Right lobe of liver (tissue), 6 donors: ENCODE data around the gene UBE2S. TPM values are rescaled to one million over a fixed set of nuclear protein-coding genes. Genes with fewer than 3 reads are reported as not detected.

Experiments used
- ATAC-seq, 4 donors: fragments of 200-7000 bp; cut with Tn5 transposase; one replicate each; pipeline ENCODE4 v1.9.1; 2020; ENCODE audit warnings: mild to moderate bottlenecking in 4 of 4, moderate library complexity in 4 of 4
- DNase-seq, 3 donors: peaks; one replicate each; pipeline ENCODE4 v3.0.0-alpha.2; 2020
- H3K27ac ChIP-seq, 3 donors: fragments of 200-600 bp; one replicate each; pipeline ENCODE4 v1.8.0; 2022
- H3K27me3 ChIP-seq, 2 donors: fragments of 200-600 bp; one replicate each; pipeline ENCODE4 v1.8.0; 2022
- H3K36me3 ChIP-seq, 4 donors: fragments of 200-600 bp; sonication (generic) in 1 of 4; one replicate each; pipeline versions ENCODE4 v1.5.1 to v1.8.0; 2017 to 2022; ENCODE audit warnings: control low read depth in 1 of 4
- H3K4me1 ChIP-seq, 4 donors: fragments of 200-600 bp; sonication (generic) in 1 of 4; one replicate each; pipeline versions ENCODE4 v1.5.1 to v1.8.0; 2017 to 2022; ENCODE audit warnings: control low read depth in 1 of 4
- H3K4me3 ChIP-seq, 3 donors: fragments of 200-600 bp; one replicate each; pipeline ENCODE4 v1.8.0; 2022
- H3K9me3 ChIP-seq, 4 donors: fragments of 200-600 bp; sonication (generic) in 1 of 4; one replicate each; pipeline versions ENCODE4 v1.5.1 to v1.8.0; 2017 to 2022; ENCODE audit warnings: control low read depth in 1 of 4
- POLR2A ChIP-seq: fragments of 450-650 bp; IDR thresholded peaks from one replicate; pipeline ENCODE4 v1.6.1; 2017; ENCODE audit warnings: antibody characterized with exemption, mild to moderate bottlenecking
- WGBS: methylation state at CpG from one replicate; pipeline ENCODE4 v1.1.6; 2018; ENCODE audit warnings: low coverage, low lambda C conversion rate; ENCODE audit not compliant: insufficient coverage; ENCODE audit errors: missing lambda C conversion rate; 5-methylcytosine and 5-hydroxymethylcytosine counted together
- intact Hi-C, 2 donors: fragments of 100-400 bp; cut with DNase I; formaldehyde crosslinking; loops; one replicate each; pipeline versions ENCODE4 v1.11.2 to v1.14.1; 2022
- total RNA-seq, 6 experiments: library from RNA; depleted of rRNA in 2 of 6; stranded (reverse); fragments of >200 nt in 2 of 6; fragmentation: NEBNext Ultra II Directional in 3 of 6; extraction: Animal tissue kit (Norgen Biotek cat#: 25700) in 3 of 6; gene quantifications; one replicate each; pipeline versions ENCODE4 v1.1.0 to v1.2.4, GENCODE V29; 2016 to 2023
- TF ChIP-seq, protein P1 (sequence below), 4 donors: fragments of 200-600 bp in 3 of 4; fragments of 450-650 bp in 1 of 4; IDR thresholded peaks; one replicate each; pipeline versions ENCODE4 v1.5.1 to v1.8.0; 2016 to 2022; ENCODE audit warnings: antibody characterized with exemption in 4 of 4, mild to moderate bottlenecking in 2 of 4
- donor health status: DM: no; HTN: yes; CAD: no.
- donor health status: DM: no; HTN: no; CAD: no.
- donor health status: DM: no; HTN: no; CAD: no.
- donor health status: DM: no; HTN: yes; CAD: no.
- donor health status: DM: no; HTN: yes; CAD: no.

The UBE2S gene
- total RNA-seq, 6 experiments from 2014 or later, result 4.3 to 16.4 (median 9.1) TPM

DNA sequence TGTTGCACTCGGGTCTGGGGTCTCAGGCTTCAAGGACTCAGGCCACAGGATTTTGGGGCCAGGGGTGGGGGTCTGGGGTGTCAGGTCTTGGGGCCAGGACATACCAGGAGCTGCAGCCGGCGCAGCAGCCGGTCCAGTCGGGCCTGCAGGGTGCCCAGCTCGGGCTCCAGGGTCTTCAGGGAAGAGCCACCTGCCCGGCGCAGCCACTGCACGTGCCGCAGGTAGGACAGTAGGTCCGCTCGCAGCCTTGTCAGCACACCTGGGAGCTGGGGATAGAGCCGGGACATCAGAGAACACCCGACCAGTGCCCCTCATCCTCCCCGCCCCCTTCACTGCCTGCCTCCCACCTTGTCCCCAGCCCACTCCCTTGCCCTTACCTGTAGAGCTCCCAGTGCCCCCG lies 39.5 kb downstream of the UBE2S start:
- Histone ChIP-seq H3K27ac (no peak overlapping the region), H3K4me3 (no peak overlapping the region), H3K4me1 (no peaks in the 10 kb centered on the region), H3K36me3 (no peaks in the 10 kb centered on the region), H3K27me3 (peaks cover 0 to 15% of the 10 kb centered on the region in 2 donors), H3K9me3 (no peaks in the 10 kb centered on the region)
- DNase-seq (no peak), ATAC-seq (no peak)
- no CpG with 5 or more reads among the region's 16 CpGs for WGBS
- intact Hi-C loops, result no loop called here
- TF ChIP-seq, protein P1, sequence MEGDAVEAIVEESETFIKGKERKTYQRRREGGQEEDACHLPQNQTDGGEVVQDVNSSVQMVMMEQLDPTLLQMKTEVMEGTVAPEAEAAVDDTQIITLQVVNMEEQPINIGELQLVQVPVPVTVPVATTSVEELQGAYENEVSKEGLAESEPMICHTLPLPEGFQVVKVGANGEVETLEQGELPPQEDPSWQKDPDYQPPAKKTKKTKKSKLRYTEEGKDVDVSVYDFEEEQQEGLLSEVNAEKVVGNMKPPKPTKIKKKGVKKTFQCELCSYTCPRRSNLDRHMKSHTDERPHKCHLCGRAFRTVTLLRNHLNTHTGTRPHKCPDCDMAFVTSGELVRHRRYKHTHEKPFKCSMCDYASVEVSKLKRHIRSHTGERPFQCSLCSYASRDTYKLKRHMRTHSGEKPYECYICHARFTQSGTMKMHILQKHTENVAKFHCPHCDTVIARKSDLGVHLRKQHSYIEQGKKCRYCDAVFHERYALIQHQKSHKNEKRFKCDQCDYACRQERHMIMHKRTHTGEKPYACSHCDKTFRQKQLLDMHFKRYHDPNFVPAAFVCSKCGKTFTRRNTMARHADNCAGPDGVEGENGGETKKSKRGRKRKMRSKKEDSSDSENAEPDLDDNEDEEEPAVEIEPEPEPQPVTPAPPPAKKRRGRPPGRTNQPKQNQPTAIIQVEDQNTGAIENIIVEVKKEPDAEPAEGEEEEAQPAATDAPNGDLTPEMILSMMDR (IDR thresholded peaks at IDR 0.05), result no peak
- TF ChIP-seq POLR2A, result no peak

GRCh38 chr19:55366790-55367189 lies 40.8 kb downstream of the UBE2S start:
- 92% methylated on average over 2 of the region's 3 CpGs for WGBS

GRCh38 chr19:55365964-55366363 lies 41.6 kb downstream of the UBE2S start:
- H3K36me3 ChIP-seq, result no peaks in the 10 kb centered on the region
- ATAC-seq (no peak), DNase-seq (no peak)
- TF ChIP-seq, protein P1 (IDR thresholded peaks at IDR 0.05), result no peak
- no peak for TF ChIP-seq POLR2A
- intact Hi-C loops, result no loop called here
- H3K27me3 ChIP-seq, result peaks cover 0 to 5% of the 10 kb centered on the region in 2 donors
- no peaks in the 10 kb centered on the region for H3K9me3 ChIP-seq
- H3K4me1 ChIP-seq, result no peaks in the 10 kb centered on the region
- no peak overlapping the region for H3K4me3 ChIP-seq
- WGBS, result 89% methylated on average over 3 of the region's 19 CpGs
- H3K27ac ChIP-seq, result no peak overlapping the region

More at GRCh38 chr19:55366790-55367189, 40.8 kb downstream of the UBE2S start:
- no peaks in the 10 kb centered on the region for H3K9me3 ChIP-seq
- H3K36me3 ChIP-seq, result no peaks in the 10 kb centered on the region
- DNase-seq (no peak), ATAC-seq (no peak)
- intact Hi-C loops, result no loop called here
- no peaks in the 10 kb centered on the region for H3K4me1 ChIP-seq
- no peak overlapping the region for H3K4me3 ChIP-seq
- H3K27ac ChIP-seq, result no peak overlapping the region
- peaks cover 0 to 13% of the 10 kb centered on the region in 2 donors for H3K27me3 ChIP-seq
- TF ChIP-seq, protein P1 (IDR thresholded peaks at IDR 0.05), result no peak
- no peak for TF ChIP-seq POLR2A

DNA sequence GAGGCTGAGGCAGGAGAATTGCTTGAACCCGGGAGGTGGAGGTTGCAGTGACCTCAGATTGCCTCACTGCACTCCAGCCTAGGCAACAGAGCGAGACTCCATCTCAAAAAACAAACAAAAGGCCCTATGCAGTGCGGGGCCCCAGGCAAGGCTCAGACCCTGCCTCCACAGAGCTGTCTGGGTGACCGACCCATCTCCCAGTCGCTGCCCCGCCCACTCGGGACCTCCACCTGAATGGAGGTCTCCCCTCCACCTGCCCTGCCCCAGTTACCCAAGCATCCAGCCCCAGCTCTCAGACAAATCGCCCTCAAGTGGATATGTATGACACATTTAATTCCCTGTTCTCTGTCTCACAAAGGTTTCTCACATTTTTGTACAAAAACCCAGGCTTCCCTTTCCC lies 42.3 kb downstream of the UBE2S start:
- intact Hi-C loops, result no loop called here
- TF ChIP-seq, protein P1 (IDR thresholded peaks at IDR 0.05), result no peak
- no peak for TF ChIP-seq POLR2A
- H3K4me3 ChIP-seq, result no peak overlapping the region
- H3K36me3 ChIP-seq, result no peaks in the 10 kb centered on the region
- no peak overlapping the region for H3K27ac ChIP-seq
- WGBS, result 76% methylated on average over 2 of the region's 8 CpGs
- H3K4me1 ChIP-seq, result no peaks in the 10 kb centered on the region
- no peaks in the 10 kb centered on the region for H3K9me3 ChIP-seq
- no peak for ATAC-seq
- no peak for DNase-seq
- H3K27me3 ChIP-seq, result peaks cover 0 to 5% of the 10 kb centered on the region in 2 donors
